Measurements from ENCODE around the gene HTATIP2. TPM values are rescaled to one million over a fixed set of nuclear protein-coding genes. Genes with fewer than 3 reads are reported as not detected.

The HTATIP2 gene
- total RNA-seq (10 to 100 TPM; 20.7 to 24.0 TPM), polyA plus RNA-seq (ENCODE audit: insufficient read depth, low read depth, low replicate concordance) (46.1 TPM)
- long read RNA-seq, donor 1, transcript HTATIP2-201 (6 exons, 1,477 nt): major isoform, 6 of 16 reads
- long read RNA-seq, donor 1, transcript HTATIP2-209 (3 exons, 1,562 nt): major isoform, 6 of 16 reads
- long read RNA-seq, donor 1, partial matches to known transcripts: 0 of 16 reads
- long read RNA-seq, donor 1, other reads (novel, unspliced or antisense): 0 of 16 reads
- long read RNA-seq, donor 2, partial matches to known transcripts: 0 of 11 reads
- long read RNA-seq, donor 2, other reads (novel, unspliced or antisense): 0 of 11 reads

- H3K27ac ChIP-seq: peak within 1 kb of the TSS; percentile 78 to 79
- WGBS, 2 donors: 3 to 4% methylated on average over 33 to 52 of the region's 68 CpGs
Measured at GRCh38 chr11:20363500-20364340, at the start of gene HTATIP2. TSS of gene HTATIP2 (plus strand) at chr11:20363714. CDS start at chr11:20364238, 524 bp downstream.

GRCh38 chr11:20315800-20316199 is 47.7 kb upstream of the HTATIP2 start:
- H3K27me3 ChIP-seq: no peaks in the 10 kb centered on the region
- H3K27ac ChIP-seq: no peak overlapping the region
- no peaks in the 10 kb centered on the region for H3K4me1 ChIP-seq
- DNase-seq: no peak
- intact Hi-C loops (cut with DNase I; ENCODE audit: low total_unique reads): no loop called here
- H3K36me3 ChIP-seq (ENCODE audit: low read depth, missing control alignments): no peaks in the 10 kb centered on the region
- no peak overlapping the region for H3K4me3 ChIP-seq
- H3K9me3 ChIP-seq: no peaks in the 10 kb centered on the region
- no peak for TF ChIP-seq CTCF (IDR thresholded peaks at IDR 0.05)
- TF ChIP-seq POLR2A (IDR thresholded peaks at IDR 0.05): no peak
- WGBS, 2 donors: 35 to 44% methylated on average over 1 of the region's 1 CpG

More at GRCh38 chr11:20363500-20364340, at the start of gene HTATIP2:
- no peaks in the 10 kb centered on the region for H3K36me3 ChIP-seq (ENCODE audit: low read depth, missing control alignments)
- H3K4me1 ChIP-seq: peaks cover 8% of the 10 kb centered on the region
- intact Hi-C loops (cut with DNase I; ENCODE audit: low total_unique reads): no loop called here
- H3K4me3 ChIP-seq: peak within 1 kb of the TSS; percentile 73 to 94
- H3K9me3 ChIP-seq: no peaks in the 10 kb centered on the region
- H3K27me3 ChIP-seq: no peaks in the 10 kb centered on the region
- TF ChIP-seq CTCF (IDR thresholded peaks at IDR 0.05) (no peak), POLR2A (IDR thresholded peaks at IDR 0.05) (no peak)
- peak; percentile 76 for DNase-seq

GRCh38 chr11:20321177-20321576 is 42.3 kb upstream of the HTATIP2 start:
- Histone ChIP-seq H3K4me1 (no peaks in the 10 kb centered on the region), H3K36me3 (ENCODE audit: low read depth, missing control alignments) (no peaks in the 10 kb centered on the region)

GRCh38 chr11:20327377-20327935 is 36.1 kb upstream of the HTATIP2 start:
- no peak for DNase-seq
- no peaks in the 10 kb centered on the region for H3K27me3 ChIP-seq
- no peak overlapping the region for H3K27ac ChIP-seq
- H3K9me3 ChIP-seq: no peaks in the 10 kb centered on the region
- H3K36me3 ChIP-seq (ENCODE audit: low read depth, missing control alignments): no peaks in the 10 kb centered on the region
- WGBS, 2 donors: 80 to 83% methylated on average over 7 of the region's 7 CpGs
- H3K4me1 ChIP-seq: no peaks in the 10 kb centered on the region
- intact Hi-C loops (cut with DNase I; ENCODE audit: low total_unique reads): no loop called here
- TF ChIP-seq CTCF (IDR thresholded peaks at IDR 0.05) (no peak), POLR2A (IDR thresholded peaks at IDR 0.05) (no peak)
- H3K4me3 ChIP-seq: no peak overlapping the region

More at GRCh38 chr11:20321177-20321576, 42.3 kb upstream of the HTATIP2 start:
- no peaks in the 10 kb centered on the region for H3K9me3 ChIP-seq
- intact Hi-C loops (cut with DNase I; ENCODE audit: low total_unique reads): no loop called here
- no peak for DNase-seq
- TF ChIP-seq CTCF (IDR thresholded peaks at IDR 0.05) (no peak), POLR2A (IDR thresholded peaks at IDR 0.05) (no peak)
- H3K27ac ChIP-seq: no peak overlapping the region
- H3K27me3 ChIP-seq: no peaks in the 10 kb centered on the region
- no peak overlapping the region for H3K4me3 ChIP-seq

Data from testis (tissue), 5 donors.